DMS79 treated with DMSO at 0.1 percent for 48 hours (cell line): ENCODE data around the gene STARD9.
"Not testable (repeated sequence)": the region's sequence is repeated elsewhere in the genome, so short reads cannot be mapped to it uniquely, and the experiment has no call there.

ENCODE experiments used
- DNase-seq: peaks from one replicate; lab custom pipeline; 2025; lab: John Stamatoyannopoulos, UW

Gene STARD9

GRCh38 chr15:42729409-42729808 is 154.0 kb downstream of the STARD9 start:
- DNase-seq = no peak

GRCh38 chr15:42730135-42730534 is 154.7 kb downstream of the STARD9 start:
- no peak for DNase-seq

DNA sequence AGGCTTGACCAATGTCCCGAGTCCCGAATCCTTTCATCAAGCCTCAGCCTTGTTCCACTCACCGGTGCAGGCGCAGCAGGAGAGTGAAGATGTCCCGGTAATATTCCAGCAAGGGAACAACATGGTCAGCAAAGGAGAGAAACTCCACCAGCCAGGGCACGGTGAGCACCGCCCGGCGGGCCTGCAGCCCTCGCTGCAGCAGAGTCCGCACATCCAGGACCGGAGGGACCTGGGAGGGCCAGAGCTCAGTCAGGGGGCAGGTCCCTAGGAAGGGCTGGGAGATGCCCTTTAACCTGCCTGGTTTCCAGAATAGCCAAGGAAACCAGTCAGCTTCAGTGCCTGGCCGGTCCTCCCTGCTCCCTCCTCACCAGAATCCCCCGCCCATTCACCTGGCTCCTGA is 155.1 kb downstream of the STARD9 start:
- no peak for DNase-seq

GRCh38 chr15:42731461-42731860 is 156.1 kb downstream of the STARD9 start:
- no peak for DNase-seq

GRCh38 chr15:42732095-42732827 is 156.9 kb downstream of the STARD9 start:
- no peak for DNase-seq

DNA sequence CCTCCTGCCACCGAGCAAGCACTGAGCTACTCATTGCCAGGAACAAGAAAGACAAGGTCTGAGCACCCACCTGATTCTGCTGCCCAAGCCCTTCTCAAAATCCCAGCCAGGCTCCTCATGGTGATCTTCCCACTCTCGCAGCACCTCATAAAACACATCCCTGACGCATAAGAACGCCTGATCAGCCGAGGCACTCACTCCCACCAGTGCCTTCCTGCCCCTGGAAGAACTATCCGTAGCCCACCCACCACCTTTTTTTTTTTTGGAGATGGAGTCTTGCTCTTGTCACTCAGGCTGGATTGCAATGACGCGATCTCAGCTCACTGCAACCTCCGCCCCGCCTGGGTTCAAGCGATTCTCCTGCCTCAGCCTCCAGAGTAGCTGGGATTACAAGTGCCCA is 157.6 kb downstream of the STARD9 start:
- no peak for DNase-seq

GRCh38 chr15:42734076-42734672 is 158.8 kb downstream of the STARD9 start:
- no peak for DNase-seq

DNA sequence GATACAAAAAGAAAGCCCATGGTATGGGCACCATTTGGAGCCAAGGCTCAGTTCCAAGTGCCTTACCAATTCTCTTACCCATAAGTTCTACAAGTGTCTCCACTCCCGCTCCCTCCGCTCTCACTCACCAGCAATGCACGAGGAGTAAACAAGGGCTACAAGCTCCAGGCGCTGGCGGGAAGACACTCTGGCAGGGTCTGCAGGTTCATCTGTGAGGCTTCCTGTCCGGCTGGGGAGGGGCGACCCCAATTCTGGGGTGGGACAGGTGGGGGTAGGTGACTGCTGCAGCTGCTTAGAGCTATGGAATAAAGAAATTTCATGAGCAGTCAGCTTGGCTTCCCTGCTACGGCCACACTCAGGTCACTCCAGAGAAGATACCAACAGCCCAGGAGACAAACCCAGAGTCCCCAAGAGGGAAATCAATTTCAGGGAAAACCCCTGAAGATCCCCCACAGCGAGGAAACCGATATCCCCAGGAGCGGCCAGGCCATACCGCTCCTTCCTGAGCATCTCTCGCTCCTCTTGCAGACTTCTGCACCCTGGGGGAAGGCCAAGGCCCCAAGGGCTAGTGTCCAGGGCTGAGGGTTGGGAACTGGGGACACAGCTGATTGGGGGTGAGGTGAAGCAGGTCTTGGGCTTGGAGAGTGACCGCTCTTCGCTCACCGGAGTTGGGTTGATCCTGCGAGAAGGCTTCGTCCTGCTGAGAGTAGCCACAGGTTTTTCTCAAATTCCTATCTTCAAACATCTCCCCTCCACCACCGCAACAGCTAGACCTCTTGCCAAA is 160.2 kb downstream of the STARD9 start:
- no peak for DNase-seq

DNA sequence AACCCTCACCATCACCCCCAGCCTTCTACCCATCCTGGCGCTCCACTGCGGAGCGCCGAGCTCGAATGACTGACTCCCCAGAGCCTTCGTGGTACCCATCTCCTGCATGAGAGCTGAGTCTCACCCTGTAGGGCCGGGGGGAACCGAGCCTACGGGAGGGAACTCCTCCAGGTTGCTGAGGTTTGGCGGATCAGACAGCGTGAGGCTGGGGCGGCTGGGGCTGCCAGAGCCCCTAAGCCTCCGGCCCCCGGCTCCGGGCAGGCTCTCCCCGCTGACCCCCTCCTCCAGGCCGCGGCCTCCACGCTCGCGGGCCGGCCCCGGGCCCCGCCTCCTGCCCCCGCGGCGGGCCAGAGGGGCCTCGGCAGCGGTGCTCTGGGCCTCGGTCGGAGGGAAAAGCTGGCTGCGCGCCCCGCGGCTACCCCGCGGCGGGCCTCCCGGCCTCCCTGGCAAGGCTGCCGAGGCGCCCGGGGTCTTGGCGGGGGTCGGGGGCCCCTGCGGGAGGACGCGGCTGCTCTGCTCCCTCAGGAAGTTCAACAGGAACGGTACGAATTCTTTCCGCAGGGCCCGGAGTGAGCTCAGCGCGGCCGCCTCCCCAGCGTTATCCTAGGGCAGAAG is 160.9 kb downstream of the STARD9 start:
- no peak for DNase-seq

GRCh38 chr15:42736793-42737528 is 161.6 kb downstream of the STARD9 start, which contains the start of gene CDAN1:
Gene CDAN1, minus strand, starts transcription at chr15:42737128. Its CDS starts 26 bp downstream, at chr15:42737102.
- peak; percentile 33 for DNase-seq

DNA sequence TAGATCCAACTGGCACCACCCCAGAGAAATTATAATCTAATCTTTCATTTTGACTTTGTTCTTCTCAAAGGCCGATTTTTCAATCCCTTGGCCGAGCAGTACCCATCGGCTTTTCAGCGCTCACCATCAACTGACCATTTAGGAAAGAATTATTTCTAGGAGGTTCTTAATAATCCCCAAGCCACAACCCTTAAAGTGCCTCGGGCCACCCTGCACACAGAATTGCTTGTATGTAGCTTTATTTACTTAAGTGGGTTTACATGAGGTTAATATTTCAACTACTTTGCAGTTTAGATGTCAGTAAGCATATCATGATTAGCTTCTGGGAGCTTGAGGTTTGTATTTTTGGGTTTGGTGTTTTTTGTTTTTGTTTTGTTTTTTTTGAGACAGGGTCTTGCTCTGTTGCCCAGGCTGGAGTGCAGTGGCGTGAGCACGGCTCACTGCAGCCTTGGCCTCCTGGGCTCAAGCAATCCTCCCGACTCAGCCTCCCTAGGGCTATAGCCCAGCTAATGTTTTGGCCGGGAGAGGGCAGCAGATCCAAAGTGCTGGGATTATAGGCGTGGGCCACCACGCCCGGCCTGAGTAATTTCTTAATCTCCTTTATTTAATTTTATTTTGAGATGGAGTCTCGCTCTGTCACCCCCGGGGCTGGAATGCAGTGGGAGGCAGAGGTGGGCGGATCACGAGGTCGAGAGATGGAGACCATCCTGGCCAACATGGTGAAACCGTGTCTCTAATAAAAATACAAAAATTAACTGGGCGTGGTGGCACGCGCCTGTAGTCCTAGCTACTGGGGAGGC is 162.3 kb downstream of the STARD9 start:
- DNase-seq = no peak

DNA sequence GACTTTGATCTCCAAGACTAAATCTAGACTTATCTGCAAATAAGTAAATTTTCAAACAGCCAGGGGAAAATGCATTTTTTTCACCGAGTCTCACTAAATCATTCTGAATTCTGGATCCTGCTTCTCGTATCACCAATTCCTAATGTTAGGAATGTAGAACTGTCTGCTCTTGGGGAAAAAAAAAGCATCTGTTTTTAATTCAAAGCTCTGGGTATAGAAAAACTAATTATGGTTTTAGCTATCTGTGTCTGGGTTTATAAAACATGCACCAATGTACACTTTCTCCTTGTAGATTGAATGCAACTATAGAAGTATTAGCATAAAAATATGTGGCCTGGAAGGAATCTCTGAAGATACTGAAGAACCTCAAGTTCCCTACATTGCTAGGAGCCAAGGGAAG is 166.3 kb downstream of the STARD9 start:
- DNase-seq = no peak

DNA sequence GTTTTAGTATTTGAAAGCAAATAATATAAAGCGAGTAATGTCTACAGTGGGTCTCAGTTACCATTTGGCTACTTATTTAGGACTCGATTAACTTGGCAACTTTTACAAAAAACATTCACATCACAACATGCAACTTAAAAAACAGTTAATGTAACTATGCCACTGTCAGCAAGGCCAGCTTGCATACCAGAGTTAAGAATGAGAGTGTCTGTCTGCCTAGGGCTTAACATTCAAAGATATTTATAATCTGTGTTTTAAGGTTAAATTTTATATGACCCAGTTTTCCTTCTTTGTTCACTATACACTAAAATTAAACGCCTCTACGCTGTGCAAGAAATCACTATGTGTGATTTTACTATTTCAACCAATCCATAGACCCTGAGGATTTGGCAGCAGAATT is 166.7 kb downstream of the STARD9 start:
- no peak for DNase-seq

- DNase-seq = no peak
Observed at GRCh38 chr15:42744195-42744594, 168.8 kb downstream of the STARD9 start.

DNA sequence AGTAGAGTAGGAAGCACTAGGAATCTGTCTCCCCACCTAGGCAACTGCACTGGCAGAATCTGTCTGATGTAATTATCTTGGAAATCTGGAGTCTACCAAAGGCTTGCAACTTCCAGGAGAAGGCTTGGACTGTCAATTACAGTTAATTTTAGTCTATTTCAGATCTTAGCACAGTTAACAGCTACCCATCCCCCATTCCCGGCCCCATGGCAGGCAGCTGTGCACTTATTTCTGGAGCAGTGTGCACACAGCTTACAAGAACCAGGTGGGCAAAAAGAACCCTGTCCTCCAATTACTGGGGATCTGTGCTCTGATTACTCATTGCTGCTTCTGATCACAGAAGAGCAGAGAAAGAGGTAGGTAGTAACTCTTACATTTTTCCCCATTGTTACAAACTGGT is 173.9 kb downstream of the STARD9 start:
- no peak for DNase-seq

- DNase-seq = no peak
Observed at GRCh38 chr15:42750306-42750705, 174.9 kb downstream of the STARD9 start.

DNA sequence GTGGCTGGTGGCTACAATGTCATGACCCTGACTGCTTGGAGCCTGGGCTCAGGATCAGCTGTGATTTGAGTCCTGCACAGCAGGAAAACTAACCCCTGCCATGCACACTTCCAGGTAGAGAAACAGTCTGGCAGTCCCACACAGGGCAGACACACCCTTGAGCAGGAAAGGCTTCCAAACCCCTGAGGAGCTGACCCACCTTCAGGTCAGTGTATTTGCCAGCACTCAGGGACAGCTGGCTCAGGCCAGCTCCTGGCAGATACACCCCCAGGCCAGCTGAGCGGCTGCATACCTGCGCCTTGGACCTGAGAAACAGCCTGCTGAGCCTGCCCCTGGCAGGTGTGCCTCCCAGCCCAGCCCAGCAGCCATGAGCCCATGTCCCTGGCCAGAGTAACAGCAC is 183.7 kb downstream of the STARD9 start:
- no peak for DNase-seq

DNA sequence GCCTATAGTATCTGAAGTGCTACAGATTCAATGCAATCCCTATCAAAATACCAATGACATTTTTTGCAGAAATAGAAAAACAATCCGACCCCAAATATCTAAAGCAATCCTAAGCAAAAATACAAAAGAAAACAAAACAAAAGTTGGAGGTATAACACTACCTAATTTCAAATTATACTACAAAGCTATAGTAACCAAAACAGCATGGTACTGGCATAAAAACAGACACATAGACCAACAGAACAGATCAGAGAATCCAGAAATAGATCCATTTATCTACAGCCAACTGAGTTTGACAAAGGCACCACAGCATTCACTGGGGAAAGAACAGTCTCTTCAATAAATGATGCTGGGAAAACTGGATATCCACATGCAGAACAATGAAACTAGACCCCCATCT is 185.4 kb downstream of the STARD9 start:
- DNase-seq = no peak

DNA sequence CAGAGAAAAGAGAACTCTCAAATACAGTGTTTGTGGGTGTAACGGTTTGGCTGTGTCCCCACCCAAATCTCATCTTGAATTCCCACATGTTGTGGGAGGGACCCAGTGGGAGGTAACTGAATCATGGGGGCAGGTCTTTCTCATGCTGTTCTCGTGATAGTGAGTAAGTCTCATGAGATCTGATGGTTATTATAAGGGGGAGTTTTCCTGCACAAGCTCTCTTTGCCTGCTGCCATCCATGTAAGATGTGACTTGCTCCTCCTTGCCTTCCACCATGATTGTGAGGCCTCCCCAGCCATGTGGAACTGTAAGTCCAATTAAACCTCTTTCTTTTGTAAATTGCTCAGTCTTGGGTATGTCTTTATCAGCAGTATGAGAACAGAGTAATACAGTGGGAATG is 186.4 kb downstream of the STARD9 start:
- DNase-seq = not testable (repeated sequence)

DNA sequence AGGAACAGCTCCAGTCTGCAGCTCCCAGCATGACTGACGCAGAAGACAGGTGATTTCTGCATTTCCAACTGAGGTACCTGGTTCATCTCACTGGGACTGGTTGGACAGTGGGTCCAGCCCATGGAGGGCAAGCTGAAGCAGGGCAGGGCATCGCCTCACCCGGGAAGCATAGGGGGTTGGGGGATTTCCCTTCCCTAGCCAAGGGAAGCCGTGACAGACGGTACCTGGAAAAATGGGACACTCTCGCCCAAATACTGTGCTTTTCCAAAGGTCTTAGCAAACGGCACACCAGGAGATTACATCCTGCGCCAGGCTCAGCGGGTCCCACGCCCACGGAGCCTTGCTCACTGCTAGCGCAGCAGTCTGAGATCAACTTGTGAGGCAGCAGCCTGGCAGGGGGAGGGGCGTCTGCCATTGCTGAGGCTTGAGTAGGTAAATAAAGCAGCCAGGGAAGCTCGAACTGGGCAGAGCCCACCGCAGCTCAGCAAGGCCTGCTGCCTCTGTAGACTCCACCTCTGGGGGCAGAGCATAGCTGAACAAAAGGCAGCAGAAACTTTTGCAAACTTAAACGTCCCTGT is 188.8 kb downstream of the STARD9 start:
- not testable (repeated sequence) for DNase-seq

DNA sequence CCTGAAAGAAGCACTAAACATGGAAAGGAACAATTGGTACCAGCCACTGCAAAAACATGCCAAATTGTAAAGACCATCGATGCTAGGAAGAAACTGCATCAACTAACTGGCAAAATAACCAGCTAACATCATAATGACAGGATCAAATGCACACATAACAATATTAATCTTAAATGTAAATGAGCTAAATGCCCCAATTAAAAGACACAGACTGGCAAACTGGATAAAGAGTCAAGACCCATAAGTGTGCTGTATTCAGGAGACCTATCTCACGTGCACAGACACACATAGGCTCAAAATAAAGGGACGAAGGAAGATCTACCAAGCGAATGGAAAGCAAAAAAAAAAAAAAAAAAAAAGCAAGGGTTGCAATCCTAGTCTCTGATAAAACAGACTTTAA is 190.7 kb downstream of the STARD9 start:
- DNase-seq = not testable (repeated sequence)
